IPS-18a (cell line): ENCODE data around the gene CAMK2A.

ENCODE experiments used
- H3K27ac ChIP-seq: one replicate; pipeline ENCODE4 v1.5.1; 2013; ENCODE audit warnings: low read length
- H3K27me3 ChIP-seq: one replicate; pipeline ENCODE4 v1.6.1; 2013; ENCODE audit warnings: mild to moderate bottlenecking, low read length; ENCODE audit not compliant: control insufficient read depth, insufficient read depth
- H3K36me3 ChIP-seq: one replicate; pipeline ENCODE4 v1.6.1; 2013; ENCODE audit warnings: low read depth, low read length; ENCODE audit not compliant: control insufficient read depth
- H3K4me1 ChIP-seq: one replicate; pipeline ENCODE4 v1.6.1; 2013; ENCODE audit warnings: low read depth, low read length; ENCODE audit not compliant: control insufficient read depth
- H3K4me3 ChIP-seq: one replicate; pipeline ENCODE4 v1.5.1; 2013; ENCODE audit warnings: low read length
- H3K9ac ChIP-seq: one replicate; pipeline ENCODE4 v1.6.1; 2013; ENCODE audit warnings: mild to moderate bottlenecking, low read length, moderate library complexity
- H3K9me3 ChIP-seq: one replicate; pipeline ENCODE4 v1.6.1; 2013; ENCODE audit warnings: low read depth, low read length; ENCODE audit not compliant: control insufficient read depth

CAMK2A gene

GRCh38 chr5:150323819-150324218, 34.2 kb upstream of the CAMK2A start:
- no peaks in the 10 kb centered on the region for H3K9me3 ChIP-seq
- H3K9ac ChIP-seq, result no peak overlapping the region
- H3K27ac ChIP-seq, result no peak overlapping the region
- no peaks in the 10 kb centered on the region for H3K36me3 ChIP-seq
- no peak overlapping the region for H3K4me3 ChIP-seq
- H3K27me3 ChIP-seq, result no peaks in the 10 kb centered on the region
- H3K4me1 ChIP-seq, result no peaks in the 10 kb centered on the region

- Histone ChIP-seq H3K27me3 (no peaks in the 10 kb centered on the region), H3K27ac (no peak overlapping the region), H3K4me3 (no peak overlapping the region), H3K4me1 (no peaks in the 10 kb centered on the region), H3K9me3 (no peaks in the 10 kb centered on the region), H3K9ac (no peak overlapping the region), H3K36me3 (no peaks in the 10 kb centered on the region)
These were observed 33.5 kb upstream of the CAMK2A start for GRCh38 chr5:150323092-150323491.

GRCh38 chr5:150322202-150322601, 32.6 kb upstream of the CAMK2A start:
- Histone ChIP-seq H3K9ac (no peak overlapping the region), H3K27me3 (no peaks in the 10 kb centered on the region), H3K4me1 (no peaks in the 10 kb centered on the region), H3K36me3 (no peaks in the 10 kb centered on the region), H3K4me3 (no peak overlapping the region), H3K27ac (no peak overlapping the region), H3K9me3 (no peaks in the 10 kb centered on the region)

GRCh38 chr5:150321784-150322183, 32.2 kb upstream of the CAMK2A start:
- Histone ChIP-seq H3K4me1 (no peaks in the 10 kb centered on the region), H3K4me3 (no peak overlapping the region), H3K36me3 (no peaks in the 10 kb centered on the region), H3K9ac (no peak overlapping the region), H3K27me3 (no peaks in the 10 kb centered on the region), H3K27ac (no peak overlapping the region), H3K9me3 (no peaks in the 10 kb centered on the region)

GRCh38 chr5:150321211-150321610, 31.6 kb upstream of the CAMK2A start:
- no peaks in the 10 kb centered on the region for H3K4me1 ChIP-seq
- H3K4me3 ChIP-seq, result no peak overlapping the region
- H3K36me3 ChIP-seq, result no peaks in the 10 kb centered on the region
- no peaks in the 10 kb centered on the region for H3K9me3 ChIP-seq
- H3K27ac ChIP-seq, result no peak overlapping the region
- no peak overlapping the region for H3K9ac ChIP-seq
- no peaks in the 10 kb centered on the region for H3K27me3 ChIP-seq

- Histone ChIP-seq H3K4me3 (no peak overlapping the region), H3K36me3 (no peaks in the 10 kb centered on the region), H3K27ac (no peak overlapping the region), H3K4me1 (no peaks in the 10 kb centered on the region), H3K9ac (no peak overlapping the region), H3K9me3 (no peaks in the 10 kb centered on the region), H3K27me3 (no peaks in the 10 kb centered on the region)
These were observed 30.6 kb upstream of the CAMK2A start for GRCh38 chr5:150320044-150320613.

- Histone ChIP-seq H3K27me3 (no peaks in the 10 kb centered on the region), H3K4me3 (no peak overlapping the region), H3K4me1 (no peaks in the 10 kb centered on the region), H3K27ac (no peak overlapping the region), H3K9me3 (no peaks in the 10 kb centered on the region), H3K9ac (no peak overlapping the region), H3K36me3 (no peaks in the 10 kb centered on the region)
These were observed 29.9 kb upstream of the CAMK2A start for GRCh38 chr5:150319484-150319790.

GRCh38 chr5:150318613-150319483, 29.3 kb upstream of the CAMK2A start:
- Histone ChIP-seq H3K9me3 (no peaks in the 10 kb centered on the region), H3K4me1 (no peaks in the 10 kb centered on the region), H3K27ac (no peak overlapping the region), H3K36me3 (no peaks in the 10 kb centered on the region), H3K27me3 (no peaks in the 10 kb centered on the region), H3K4me3 (no peak overlapping the region), H3K9ac (no peak overlapping the region)

GRCh38 chr5:150317048-150318003, 27.8 kb upstream of the CAMK2A start:
- Histone ChIP-seq H3K4me3 (no peak overlapping the region), H3K27me3 (no peaks in the 10 kb centered on the region), H3K36me3 (no peaks in the 10 kb centered on the region), H3K27ac (no peak overlapping the region), H3K9me3 (no peaks in the 10 kb centered on the region), H3K4me1 (no peaks in the 10 kb centered on the region), H3K9ac (no peak overlapping the region)

- no peak overlapping the region for H3K27ac ChIP-seq
- H3K4me3 ChIP-seq, result no peak overlapping the region
- no peaks in the 10 kb centered on the region for H3K4me1 ChIP-seq
- no peaks in the 10 kb centered on the region for H3K27me3 ChIP-seq
- H3K36me3 ChIP-seq, result no peaks in the 10 kb centered on the region
- no peak overlapping the region for H3K9ac ChIP-seq
- H3K9me3 ChIP-seq, result no peaks in the 10 kb centered on the region
These were observed 26.7 kb upstream of the CAMK2A start for GRCh38 chr5:150316320-150316719.

- no peak overlapping the region for H3K27ac ChIP-seq
- no peak overlapping the region for H3K4me3 ChIP-seq
- no peak overlapping the region for H3K9ac ChIP-seq
- H3K9me3 ChIP-seq, result no peaks in the 10 kb centered on the region
- no peaks in the 10 kb centered on the region for H3K27me3 ChIP-seq
- H3K4me1 ChIP-seq, result no peaks in the 10 kb centered on the region
- H3K36me3 ChIP-seq, result no peaks in the 10 kb centered on the region
These were observed 25.7 kb upstream of the CAMK2A start for GRCh38 chr5:150315245-150315644.
